Cardiac muscle cell (in vitro differentiated cells and primary cell): ENCODE results near the gene GRAMD4. TPM values are rescaled to one million over a fixed set of nuclear protein-coding genes. Genes with fewer than 3 reads are reported as not detected.

Experiments
- DNase-seq, 2 donors: peaks; one replicate each; pipeline versions ENCODE4 v3.0.0 to v3.0.0-alpha.2; 2010 to 2017; ENCODE audit warnings: low read depth in 1 of 2, low spot score in 1 of 2
- H3K27ac ChIP-seq: fragments of 200-600 bp; sonication (generic); 2 replicates; pipeline ENCODE4 v1.5.1; 2016
- H3K27me3 ChIP-seq: fragments of 200-600 bp; sonication (generic); 2 replicates; pipeline ENCODE4 v1.6.0; 2016; ENCODE audit warnings: control low read depth
- H3K36me3 ChIP-seq: fragments of 200-600 bp; sonication (generic); 2 replicates; pipeline ENCODE4 v1.5.1; 2016; ENCODE audit warnings: control low read depth
- H3K4me1 ChIP-seq: fragments of 200-600 bp; sonication (generic); 2 replicates; pipeline ENCODE4 v1.8.1; 2017; ENCODE audit warnings: low read depth, mild to moderate bottlenecking, mixed run types
- H3K4me3 ChIP-seq: fragments of 200-600 bp; sonication (generic); 2 replicates; pipeline ENCODE4 v1.5.1; 2016; ENCODE audit warnings: mild to moderate bottlenecking
- H3K9me3 ChIP-seq: fragments of 200-600 bp; sonication (generic); 2 replicates; pipeline ENCODE4 v1.5.1; 2017; ENCODE audit warnings: low read depth, mild to moderate bottlenecking, control low read depth
- polyA plus RNA-seq: library from polyadenylated mRNA; unstranded; fragments of >200 nt; fragmentation: Nextera tagmentation; extraction: Ambion mirVana; gene quantifications from 2 replicates; pipeline ENCODE4 v1.2.1, GENCODE V29; 2016
- total RNA-seq: library from RNA; depleted of rRNA; stranded (reverse); fragments of >200 nt; gene quantifications from 2 replicates; pipeline ENCODE4 v1.2.3, GENCODE V29; 2016
- TF ChIP-seq, protein P1 (sequence below): IDR thresholded peaks from 2 replicates; pipeline ENCODE4 v1.5.1; 2012; ENCODE audit warnings: low read depth, mild to moderate bottlenecking, low read length

The GRAMD4 gene
- total and polyA plus RNA-seq, 2 experiments from 2014 or later: 49.3 to 51.8 TPM

GRCh38 chr22:46581538-46582244, 38.5 kb upstream of the GRAMD4 start:
- H3K4me3 ChIP-seq: no peak overlapping the region
- no peaks in the 10 kb centered on the region for H3K27me3 ChIP-seq
- no peak for DNase-seq
- no peak overlapping the region for H3K27ac ChIP-seq
- TF ChIP-seq, protein P1, sequence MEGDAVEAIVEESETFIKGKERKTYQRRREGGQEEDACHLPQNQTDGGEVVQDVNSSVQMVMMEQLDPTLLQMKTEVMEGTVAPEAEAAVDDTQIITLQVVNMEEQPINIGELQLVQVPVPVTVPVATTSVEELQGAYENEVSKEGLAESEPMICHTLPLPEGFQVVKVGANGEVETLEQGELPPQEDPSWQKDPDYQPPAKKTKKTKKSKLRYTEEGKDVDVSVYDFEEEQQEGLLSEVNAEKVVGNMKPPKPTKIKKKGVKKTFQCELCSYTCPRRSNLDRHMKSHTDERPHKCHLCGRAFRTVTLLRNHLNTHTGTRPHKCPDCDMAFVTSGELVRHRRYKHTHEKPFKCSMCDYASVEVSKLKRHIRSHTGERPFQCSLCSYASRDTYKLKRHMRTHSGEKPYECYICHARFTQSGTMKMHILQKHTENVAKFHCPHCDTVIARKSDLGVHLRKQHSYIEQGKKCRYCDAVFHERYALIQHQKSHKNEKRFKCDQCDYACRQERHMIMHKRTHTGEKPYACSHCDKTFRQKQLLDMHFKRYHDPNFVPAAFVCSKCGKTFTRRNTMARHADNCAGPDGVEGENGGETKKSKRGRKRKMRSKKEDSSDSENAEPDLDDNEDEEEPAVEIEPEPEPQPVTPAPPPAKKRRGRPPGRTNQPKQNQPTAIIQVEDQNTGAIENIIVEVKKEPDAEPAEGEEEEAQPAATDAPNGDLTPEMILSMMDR: no peak
- no peaks in the 10 kb centered on the region for H3K9me3 ChIP-seq
- H3K36me3 ChIP-seq: no peaks in the 10 kb centered on the region
- H3K4me1 ChIP-seq: peaks cover 42% of the 10 kb centered on the region

DNA sequence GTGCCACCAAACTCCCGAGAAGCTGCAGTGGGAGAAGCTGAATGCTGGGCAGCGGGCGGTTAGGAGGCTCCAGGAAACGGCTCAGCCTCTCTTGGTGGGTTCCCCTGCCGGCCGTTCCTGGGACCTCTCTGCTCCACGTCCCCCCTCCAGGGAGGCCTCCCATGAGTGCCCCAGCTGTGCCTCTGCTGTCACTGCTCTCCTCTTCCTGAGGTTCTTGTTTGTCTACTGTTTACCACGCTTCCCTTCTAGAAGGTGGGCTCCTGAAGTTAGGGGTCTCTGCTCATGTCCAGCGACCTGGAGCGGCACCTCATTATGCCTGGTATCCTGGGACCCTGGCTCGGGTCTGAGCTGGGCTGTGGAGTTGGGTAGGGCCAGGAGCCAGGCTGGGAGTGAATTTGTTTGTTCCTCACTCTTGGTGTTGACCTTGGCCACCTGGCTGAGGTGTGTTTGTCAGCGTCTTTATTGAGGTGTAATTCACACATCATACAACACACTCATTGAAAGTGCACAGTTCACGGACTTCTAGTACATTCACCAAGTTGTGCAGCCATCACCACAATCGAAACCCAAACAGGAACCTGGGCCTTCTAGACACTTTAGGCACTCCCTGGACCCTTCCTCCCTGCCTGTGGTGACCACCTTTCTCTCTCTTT, 37.8 kb upstream of the GRAMD4 start:
- Histone ChIP-seq H3K9me3 (no peaks in the 10 kb centered on the region), H3K4me3 (no peak overlapping the region), H3K4me1 (peaks cover 49% of the 10 kb centered on the region), H3K27ac (no peak overlapping the region), H3K36me3 (no peaks in the 10 kb centered on the region), H3K27me3 (no peaks in the 10 kb centered on the region)
- DNase-seq: no peak
- TF ChIP-seq, protein P1: no peak

DNA sequence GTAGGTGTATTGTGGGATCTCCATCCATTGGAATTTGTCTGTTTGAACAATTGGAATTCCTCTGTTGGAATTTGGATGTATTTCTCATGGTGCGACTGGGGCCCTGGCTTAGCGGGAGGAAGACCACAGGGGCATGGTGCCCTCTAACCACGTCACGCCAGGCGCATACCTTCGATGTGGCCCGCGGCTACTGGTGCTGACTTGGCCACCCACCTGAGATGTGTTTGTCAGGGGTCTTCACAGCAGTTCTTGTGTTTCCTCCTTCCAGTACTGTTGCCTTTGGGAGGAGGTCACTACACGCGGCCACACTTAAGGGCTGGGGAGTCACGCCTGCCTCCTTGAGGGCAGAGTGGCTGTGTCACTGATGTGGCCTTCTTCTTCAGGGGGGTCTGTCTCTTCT, 36.6 kb upstream of the GRAMD4 start:
- no peak overlapping the region for H3K4me3 ChIP-seq
- DNase-seq: no peak
- H3K9me3 ChIP-seq: no peaks in the 10 kb centered on the region
- H3K27me3 ChIP-seq: no peaks in the 10 kb centered on the region
- H3K27ac ChIP-seq: no peak overlapping the region
- TF ChIP-seq, protein P1: no peak
- peaks cover 53% of the 10 kb centered on the region for H3K4me1 ChIP-seq
- no peaks in the 10 kb centered on the region for H3K36me3 ChIP-seq

DNA sequence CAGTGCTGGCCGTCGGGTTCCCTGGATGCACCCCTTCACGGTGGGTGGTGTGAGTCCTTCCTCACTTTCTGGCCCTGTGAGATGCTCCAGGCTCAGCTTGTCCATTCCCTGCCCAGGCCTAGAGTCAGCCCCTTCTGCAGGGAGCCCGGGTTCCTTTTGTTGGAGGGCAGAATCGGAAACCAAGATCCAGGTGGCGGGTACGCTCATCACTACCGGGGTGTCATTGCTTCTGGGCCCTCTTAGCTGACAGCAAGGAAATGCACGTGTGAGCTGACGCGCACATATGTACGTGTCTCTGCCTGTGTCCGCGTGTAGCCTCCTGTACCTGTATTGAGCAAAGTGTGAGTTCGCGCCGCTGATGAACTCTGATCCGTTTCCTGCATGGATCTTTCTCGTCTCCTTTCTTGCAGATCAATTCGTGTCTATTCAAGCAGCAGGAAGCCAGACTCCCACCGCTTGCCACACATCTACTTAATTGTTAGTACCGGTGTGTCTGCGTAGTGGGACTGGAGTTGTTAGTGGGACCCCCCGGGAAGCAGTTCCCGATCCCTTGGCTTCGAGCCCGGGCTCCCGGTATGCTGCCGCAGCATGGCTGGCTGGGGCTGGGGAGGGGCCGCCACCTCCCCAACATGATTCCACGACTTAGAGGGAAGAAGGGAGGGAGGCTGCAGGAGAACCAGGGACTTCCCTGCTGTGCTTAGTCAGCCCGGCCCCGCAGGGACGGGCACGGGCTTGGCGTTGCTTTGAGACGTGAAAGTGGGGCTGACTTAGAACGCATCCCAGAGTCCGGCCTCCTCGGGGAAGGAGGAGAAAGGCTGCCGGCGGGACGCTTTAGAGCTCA, 35.9 kb upstream of the GRAMD4 start:
- H3K4me1 ChIP-seq: peaks cover 53% of the 10 kb centered on the region
- H3K27ac ChIP-seq: no peak overlapping the region
- TF ChIP-seq, protein P1: no peak
- H3K9me3 ChIP-seq: no peaks in the 10 kb centered on the region
- peak in 1 of 2 donors; percentile 33 for DNase-seq
- H3K27me3 ChIP-seq: no peaks in the 10 kb centered on the region
- no peak overlapping the region for H3K4me3 ChIP-seq
- no peaks in the 10 kb centered on the region for H3K36me3 ChIP-seq

- no peaks in the 10 kb centered on the region for H3K27me3 ChIP-seq
- no peak for DNase-seq
- H3K36me3 ChIP-seq: no peaks in the 10 kb centered on the region
- H3K27ac ChIP-seq: no peak overlapping the region
- H3K4me1 ChIP-seq: peaks cover 55% of the 10 kb centered on the region
- no peak overlapping the region for H3K4me3 ChIP-seq
- TF ChIP-seq, protein P1: no peak
- no peaks in the 10 kb centered on the region for H3K9me3 ChIP-seq
Measured at GRCh38 chr22:46585340-46586122, 34.7 kb upstream of the GRAMD4 start.
